ENCODE data around the gene MBP. TPM values are rescaled to one million over a fixed set of nuclear protein-coding genes. Genes with fewer than 3 reads are reported as not detected.
A peak's percentile ranks its signal among the peaks of the same experiment; 100 is the strongest.

The MBP gene
- total RNA-seq, 1 donor from 2014 or later, result 90.6 TPM

DNA sequence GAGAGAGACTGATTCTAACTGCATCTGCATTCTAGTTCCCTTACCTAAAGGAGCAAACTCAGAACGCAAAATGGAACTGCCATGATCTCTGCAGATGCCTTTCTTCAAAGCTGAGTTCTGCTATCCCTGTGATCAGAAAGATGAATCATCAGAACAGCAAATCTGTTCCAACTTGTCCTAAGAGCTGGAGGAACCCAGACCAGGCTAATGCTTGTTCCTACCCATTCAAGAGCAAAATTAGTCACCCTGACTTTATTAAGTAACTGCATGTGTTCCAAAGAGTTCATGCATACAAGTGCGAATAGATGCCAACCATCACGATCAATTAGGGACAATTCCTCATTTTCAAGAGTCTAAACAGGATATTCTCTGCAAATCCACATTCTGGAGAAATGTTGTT is 46.5 kb downstream of the MBP start:
- no peaks in the 10 kb centered on the region for H3K27me3 ChIP-seq (ENCODE audit: low read depth)
- H3K27ac ChIP-seq, result peak overlapping the region; percentile 82
- TF ChIP-seq, protein P1, sequence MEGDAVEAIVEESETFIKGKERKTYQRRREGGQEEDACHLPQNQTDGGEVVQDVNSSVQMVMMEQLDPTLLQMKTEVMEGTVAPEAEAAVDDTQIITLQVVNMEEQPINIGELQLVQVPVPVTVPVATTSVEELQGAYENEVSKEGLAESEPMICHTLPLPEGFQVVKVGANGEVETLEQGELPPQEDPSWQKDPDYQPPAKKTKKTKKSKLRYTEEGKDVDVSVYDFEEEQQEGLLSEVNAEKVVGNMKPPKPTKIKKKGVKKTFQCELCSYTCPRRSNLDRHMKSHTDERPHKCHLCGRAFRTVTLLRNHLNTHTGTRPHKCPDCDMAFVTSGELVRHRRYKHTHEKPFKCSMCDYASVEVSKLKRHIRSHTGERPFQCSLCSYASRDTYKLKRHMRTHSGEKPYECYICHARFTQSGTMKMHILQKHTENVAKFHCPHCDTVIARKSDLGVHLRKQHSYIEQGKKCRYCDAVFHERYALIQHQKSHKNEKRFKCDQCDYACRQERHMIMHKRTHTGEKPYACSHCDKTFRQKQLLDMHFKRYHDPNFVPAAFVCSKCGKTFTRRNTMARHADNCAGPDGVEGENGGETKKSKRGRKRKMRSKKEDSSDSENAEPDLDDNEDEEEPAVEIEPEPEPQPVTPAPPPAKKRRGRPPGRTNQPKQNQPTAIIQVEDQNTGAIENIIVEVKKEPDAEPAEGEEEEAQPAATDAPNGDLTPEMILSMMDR (IDR thresholded peaks at IDR 0.05), result no peak
- peak overlapping the region; percentile 54 for H3K4me3 ChIP-seq
- DNase-seq, result no peak
- H3K9me3 ChIP-seq, result no peaks in the 10 kb centered on the region
- H3K4me1 ChIP-seq, result peaks cover 81% of the 10 kb centered on the region
- intact Hi-C loops (cut with DNase I), result no loop called here
- no peak for ATAC-seq
- peaks cover 6% of the 10 kb centered on the region for H3K36me3 ChIP-seq

DNA sequence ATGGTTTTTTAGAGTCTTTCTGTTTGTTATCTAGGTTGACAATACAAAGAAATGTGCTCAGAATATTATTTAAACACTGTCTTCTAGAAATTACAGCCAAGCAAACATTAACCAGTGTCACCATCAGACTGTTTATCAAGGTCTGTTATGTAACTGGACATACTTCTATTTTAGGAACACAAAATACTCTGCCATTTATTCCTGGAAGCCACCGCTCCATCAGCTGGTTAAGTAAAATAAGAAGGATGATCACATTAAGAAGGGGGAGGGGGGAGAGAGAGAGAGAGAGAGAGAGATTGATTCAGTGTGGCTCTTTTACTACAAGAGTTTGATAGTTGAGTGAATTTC is 47.9 kb downstream of the MBP start:
- DNase-seq (no peak), ATAC-seq (no peak)
- intact Hi-C loops (cut with DNase I), result no loop called here
- H3K27me3 ChIP-seq (ENCODE audit: low read depth), result no peaks in the 10 kb centered on the region
- H3K36me3 ChIP-seq, result peaks cover 4% of the 10 kb centered on the region
- peaks cover 83% of the 10 kb centered on the region for H3K4me1 ChIP-seq
- TF ChIP-seq, protein P1 (IDR thresholded peaks at IDR 0.05), result no peak
- no peak overlapping the region for H3K4me3 ChIP-seq
- H3K27ac ChIP-seq, result peak overlapping the region; percentile 61
- H3K9me3 ChIP-seq, result no peaks in the 10 kb centered on the region

DNA sequence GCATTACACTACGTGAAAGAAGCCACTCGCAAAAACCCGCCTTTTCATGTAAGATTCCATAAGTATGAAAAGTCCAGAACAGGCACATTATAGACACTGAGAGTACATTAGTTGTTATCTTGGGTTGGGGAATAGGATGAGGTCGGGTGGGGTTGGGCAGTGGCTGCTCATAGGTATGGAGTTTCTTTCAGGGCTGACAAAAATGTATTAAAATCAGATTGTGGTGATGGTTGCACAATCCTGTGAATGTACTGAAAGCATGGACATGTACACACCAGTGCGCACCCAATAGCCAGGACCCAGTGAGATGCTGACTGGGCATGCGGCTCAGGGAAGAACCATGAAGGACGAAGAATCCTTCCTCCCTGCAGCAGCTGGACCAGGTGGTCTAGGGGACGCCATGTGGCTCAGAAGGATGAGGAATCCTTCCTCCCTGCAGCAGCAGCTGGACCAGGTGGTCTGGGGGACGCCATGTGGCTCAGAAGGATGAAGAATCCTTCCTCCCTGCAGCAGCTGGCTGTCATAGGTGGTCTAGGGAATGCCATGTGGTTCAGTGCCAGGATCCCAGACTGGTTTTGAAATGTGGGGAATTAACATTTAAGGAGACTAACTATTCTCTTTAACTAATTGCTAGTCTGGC is 50.1 kb downstream of the MBP start:
- Histone ChIP-seq H3K36me3 (no peaks in the 10 kb centered on the region), H3K9me3 (no peaks in the 10 kb centered on the region), H3K27ac (peak overlapping the region; percentile 2), H3K4me1 (peaks cover 85% of the 10 kb centered on the region), H3K27me3 (ENCODE audit: low read depth) (no peaks in the 10 kb centered on the region), H3K4me3 (no peak overlapping the region)
- DNase-seq (no peak), ATAC-seq (no peak)
- intact Hi-C loops (cut with DNase I), result no loop called here
- TF ChIP-seq, protein P1 (IDR thresholded peaks at IDR 0.05), result no peak

DNA sequence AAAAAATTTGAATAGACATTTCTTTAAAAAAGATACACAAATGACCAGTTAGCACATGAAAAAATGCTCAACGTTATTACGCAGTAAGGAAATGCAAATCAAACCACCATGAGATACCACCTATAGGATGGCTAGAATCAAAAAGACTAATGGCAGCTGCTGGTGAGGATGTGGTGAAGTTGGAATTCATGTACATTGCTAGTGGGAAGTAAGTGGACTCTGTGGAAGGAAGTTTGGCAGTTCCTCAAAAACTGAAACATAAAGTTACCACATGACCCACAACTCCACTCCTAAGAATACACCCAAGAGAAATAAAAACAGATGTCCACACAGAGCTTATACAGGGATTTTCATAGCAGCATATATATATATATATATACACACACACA is 51.2 kb downstream of the MBP start:
- ATAC-seq, result peak; percentile 33 to 40
- no peaks in the 10 kb centered on the region for H3K36me3 ChIP-seq
- H3K27me3 ChIP-seq (ENCODE audit: low read depth), result no peaks in the 10 kb centered on the region
- TF ChIP-seq, protein P1 (IDR thresholded peaks at IDR 0.05), result no peak
- no peak for DNase-seq
- no peaks in the 10 kb centered on the region for H3K9me3 ChIP-seq
- H3K4me3 ChIP-seq, result no peak overlapping the region
- no peak overlapping the region for H3K27ac ChIP-seq
- intact Hi-C loops (cut with DNase I), result no loop called here
- H3K4me1 ChIP-seq, result peaks cover 85% of the 10 kb centered on the region

DNA sequence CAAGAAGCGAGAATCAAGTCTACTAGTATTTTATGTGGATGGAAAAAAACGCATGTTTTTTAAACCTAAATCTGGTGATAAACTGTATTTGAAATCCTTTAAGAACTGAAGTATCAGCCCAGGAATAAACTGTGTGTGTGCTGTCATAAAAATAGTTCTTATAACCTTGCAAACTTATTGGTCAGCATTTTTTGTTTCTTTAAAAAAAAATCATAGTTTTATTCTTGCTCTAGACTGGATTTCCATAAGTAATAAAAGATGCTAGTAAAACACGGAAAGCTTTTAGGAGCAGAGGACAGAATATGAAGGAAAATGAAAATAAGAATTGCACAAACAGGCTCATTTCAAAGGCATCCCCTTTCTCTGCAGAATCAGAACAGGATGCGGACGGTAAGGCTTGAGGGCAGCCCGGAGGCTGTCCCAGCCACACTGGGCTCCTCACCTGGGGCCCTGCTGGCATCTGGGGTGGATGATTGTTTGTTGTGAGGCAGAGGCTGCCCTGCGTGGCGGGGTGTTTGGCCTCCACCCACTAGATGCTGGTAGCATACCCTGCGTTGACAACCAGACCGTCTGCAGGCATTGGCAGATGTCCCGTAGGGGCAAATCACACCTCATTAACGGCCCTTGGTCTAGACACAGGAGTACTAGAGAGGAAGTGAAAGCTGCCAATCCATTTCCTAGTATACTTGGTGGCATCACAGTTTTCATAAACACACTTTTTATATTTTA is 52.5 kb downstream of the MBP start:
- H3K4me1 ChIP-seq, result peaks cover 78% of the 10 kb centered on the region
- peak in 1 of 2 donors; percentile 8 for ATAC-seq
- no peaks in the 10 kb centered on the region for H3K36me3 ChIP-seq
- no peak for DNase-seq
- no peak overlapping the region for H3K4me3 ChIP-seq
- intact Hi-C loops (cut with DNase I), result no loop called here
- TF ChIP-seq, protein P1 (IDR thresholded peaks at IDR 0.05), result no peak
- no peaks in the 10 kb centered on the region for H3K27me3 ChIP-seq (ENCODE audit: low read depth)
- no peaks in the 10 kb centered on the region for H3K9me3 ChIP-seq
- H3K27ac ChIP-seq, result peak overlapping the region; percentile 42

All from lower lobe of right lung (tissue), 2 donors.